HCT116 (cell line): ENCODE results near the gene RORB. TPM values are rescaled to one million over a fixed set of nuclear protein-coding genes. Genes with fewer than 3 reads are reported as not detected.

Source experiments
- ATAC-seq: fragments of 200-7000 bp; cut with Tn5 transposase; 2 replicates; pipeline ENCODE4 v1.9.1; 2020; ENCODE audit warnings: mild to moderate bottlenecking, moderate library complexity
- BruUV-seq: library from RNA; stranded (reverse); fragments of 400-500 nt; replicated peaks from 2 replicates; lab custom pipeline; 2021; lab: Mats Ljungman, UMichigan
- CTCF ChIA-PET: fragments of 300-600 bp; sonication (Branson Sonifier 250); formaldehyde crosslinking; loops from one replicate; lab custom pipeline; 2021; ENCODE audit warnings: antibody characterized with exemption; lab: Charles Lee
- POLR2A ChIA-PET: fragments of 300-600, 350-600 bp; sonication (Branson Sonifier 250); formaldehyde crosslinking; loops from one replicate; lab custom pipeline; 2021; ENCODE audit warnings: antibody characterized with exemption; lab: Charles Lee
- RAD21 ChIA-PET, 2 experiments: fragments of 300-600 bp; sonication (Branson Sonifier 250); formaldehyde crosslinking; loops; one replicate each; lab custom pipeline; 2023; ENCODE audit warnings: low total read pairs in 2 of 2; ENCODE audit not compliant: uncharacterized antibody in 2 of 2, unreplicated experiment in 2 of 2, low non-redundant PET in 1 of 2; lab: Charles Lee
- DNase-seq: peaks from one replicate; pipeline ENCODE4 v3.0.0-alpha.2; 2010; ENCODE audit warnings: low read depth, low spot score
- H2AFZ ChIP-seq: fragments of 200-600 bp; shearing (Covaris generic), sonication (generic); 2 replicates; pipeline ENCODE4 v1.6.1; 2017; ENCODE audit warnings: low read depth, mixed run types, mixed read lengths, antibody characterized with exemption, low read length; ENCODE audit not compliant: poor library complexity, severe bottlenecking
- H3K27ac ChIP-seq: 2 replicates; pipeline ENCODE4 v1.5.1; 2012; ENCODE audit warnings: low read depth, low read length
- H3K27me3 ChIP-seq: fragments of 200-600 bp; sonication (generic); 2 replicates; pipeline ENCODE4 v1.6.1; 2016; ENCODE audit warnings: mixed run types, low read length, mixed read lengths; ENCODE audit not compliant: insufficient read depth
- H3K36me3 ChIP-seq, 2 experiments: fragments of 200-500 bp in 1 of 2; fragments of 200-600 bp in 1 of 2; sonication (Bioruptor generic) in 1 of 2; sonication (generic) in 1 of 2; 2 replicates each; pipeline versions ENCODE4 v1.5.1 to v1.6.1; 2014 to 2016; ENCODE audit warnings: low read length in 2 of 2, inconsistent platforms in 1 of 2, mixed read lengths in 1 of 2, mixed run types in 1 of 2; ENCODE audit not compliant: insufficient read depth in 2 of 2, control insufficient read depth in 1 of 2
- H3K4me1 ChIP-seq, 2 experiments: fragments of 200-600 bp in 1 of 2; sonication (generic) in 1 of 2; 2 replicates each; pipeline versions ENCODE4 v1.5.1 to v1.6.1; 2012 to 2017; ENCODE audit warnings: low read length in 2 of 2, inconsistent platforms in 1 of 2, mild to moderate bottlenecking in 1 of 2, mixed read lengths in 1 of 2, mixed run types in 1 of 2, moderate library complexity in 1 of 2; ENCODE audit not compliant: insufficient read depth in 2 of 2, control insufficient read depth in 1 of 2
- H3K4me2 ChIP-seq: fragments of 200-600 bp; sonication (generic); 2 replicates; pipeline ENCODE4 v1.6.1; 2017; ENCODE audit warnings: mixed run types, low read length, mixed read lengths
- H3K4me3 ChIP-seq, 2 experiments: fragments of 200-600 bp in 1 of 2; sonication (generic) in 1 of 2; replicated peaks in 1 of 2; 2 replicates each; pipeline ENCODE4 v1.5.1; 2011 to 2016; ENCODE audit warnings: low read length in 2 of 2, control low read depth in 1 of 2, low read depth in 1 of 2, mild to moderate bottlenecking in 1 of 2, mixed read lengths in 1 of 2, mixed run types in 1 of 2
- H3K79me2 ChIP-seq: fragments of 200-600 bp; sonication (generic); 2 replicates; pipeline ENCODE4 v1.6.1; 2017; ENCODE audit warnings: mild to moderate bottlenecking, mixed run types, low read length, moderate library complexity, mixed read lengths; ENCODE audit not compliant: insufficient read depth
- H3K9ac ChIP-seq: fragments of 200-600 bp; sonication (generic); 2 replicates; pipeline ENCODE4 v1.6.1; 2016; ENCODE audit warnings: low read length, mixed read lengths
- H3K9me2 ChIP-seq: fragments of 200-600 bp; sonication (generic), shearing (Covaris generic); 2 replicates; pipeline ENCODE4 v1.6.1; 2017; ENCODE audit warnings: mixed run types, mild to moderate bottlenecking, moderate library complexity; ENCODE audit not compliant: insufficient read depth
- H3K9me3 ChIP-seq, 2 experiments: fragments of 200-500 bp in 1 of 2; fragments of 200-600 bp in 1 of 2; sonication (Bioruptor generic) in 1 of 2; sonication (generic) in 1 of 2; 2 replicates each; pipeline ENCODE4 v1.6.1; 2014 to 2017; ENCODE audit warnings: low read length in 2 of 2, mixed read lengths in 2 of 2, inconsistent platforms in 1 of 2, low read depth in 1 of 2, mild to moderate bottlenecking in 1 of 2, mixed run types in 1 of 2, moderate library complexity in 1 of 2; ENCODE audit not compliant: control insufficient read depth in 1 of 2, insufficient read depth in 1 of 2
- H4K20me1 ChIP-seq: fragments of 200-600 bp; sonication (generic), shearing (Covaris generic); 2 replicates; pipeline ENCODE4 v1.6.1; 2017; ENCODE audit warnings: mixed run types, mild to moderate bottlenecking, moderate library complexity; ENCODE audit not compliant: insufficient read depth
- EZH2 ChIP-seq: fragments of 200-600 bp; sonication (generic); IDR thresholded peaks from 2 replicates; pipeline ENCODE4 v1.6.1; 2017; ENCODE audit warnings: antibody characterized with exemption, mixed run types
- EZH2phosphoT487 ChIP-seq: fragments of 200-600 bp; IDR thresholded peaks from 2 replicates; pipeline ENCODE4 v1.6.1; 2018; ENCODE audit warnings: antibody characterized with exemption, borderline replicate concordance
- RAD21 ChIP-seq: IDR thresholded peaks from 2 replicates; pipeline ENCODE4 v1.6.1; 2012; ENCODE audit warnings: low read depth, mild to moderate bottlenecking
- intact Hi-C: fragments of 100-400 bp; cut with micrococcal nuclease; formaldehyde crosslinking; loops from 2 replicates; pipeline ENCODE4 v1.10.0; 2022
- total RNA-seq: library from RNA; stranded (reverse); gene quantifications from one replicate; pipeline ENCODE4 v1.2.1, GENCODE V29; 2021; ENCODE audit not compliant: unreplicated experiment
- TF ChIP-seq, protein P1 (sequence below): IDR thresholded peaks from 2 replicates; pipeline ENCODE4 v1.6.1; 2011; ENCODE audit warnings: mild to moderate bottlenecking, low read length, moderate library complexity; ENCODE audit not compliant: insufficient replicate concordance; ENCODE audit errors: extremely low read depth
- TF ChIP-seq, protein P2 (sequence below): IDR thresholded peaks from 2 replicates; pipeline ENCODE4 v1.6.1; 2012

The RORB gene
- total RNA-seq, 1 experiment from 2014 or later: 0.02 TPM

DNA sequence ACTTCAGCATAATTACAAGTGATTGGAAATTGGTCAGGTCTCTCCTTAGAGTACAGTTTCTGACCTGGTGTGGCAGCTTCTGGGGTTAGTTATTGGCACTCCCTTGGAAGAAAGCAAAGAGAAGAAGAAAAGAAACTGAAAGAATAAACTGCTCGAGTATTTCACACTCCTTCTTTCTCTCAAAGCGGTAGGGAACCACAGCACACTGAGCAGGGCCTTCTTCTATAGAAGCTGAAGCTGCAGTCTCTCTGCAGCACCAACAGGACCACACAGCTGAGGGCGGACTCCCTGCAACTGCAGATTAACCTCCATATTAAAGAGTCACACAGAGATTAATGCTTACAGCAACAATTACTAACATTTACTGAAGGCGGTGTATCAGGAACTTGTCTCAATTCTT is 238.6 kb downstream of the RORB start (continued):
- TF ChIP-seq, protein P1, sequence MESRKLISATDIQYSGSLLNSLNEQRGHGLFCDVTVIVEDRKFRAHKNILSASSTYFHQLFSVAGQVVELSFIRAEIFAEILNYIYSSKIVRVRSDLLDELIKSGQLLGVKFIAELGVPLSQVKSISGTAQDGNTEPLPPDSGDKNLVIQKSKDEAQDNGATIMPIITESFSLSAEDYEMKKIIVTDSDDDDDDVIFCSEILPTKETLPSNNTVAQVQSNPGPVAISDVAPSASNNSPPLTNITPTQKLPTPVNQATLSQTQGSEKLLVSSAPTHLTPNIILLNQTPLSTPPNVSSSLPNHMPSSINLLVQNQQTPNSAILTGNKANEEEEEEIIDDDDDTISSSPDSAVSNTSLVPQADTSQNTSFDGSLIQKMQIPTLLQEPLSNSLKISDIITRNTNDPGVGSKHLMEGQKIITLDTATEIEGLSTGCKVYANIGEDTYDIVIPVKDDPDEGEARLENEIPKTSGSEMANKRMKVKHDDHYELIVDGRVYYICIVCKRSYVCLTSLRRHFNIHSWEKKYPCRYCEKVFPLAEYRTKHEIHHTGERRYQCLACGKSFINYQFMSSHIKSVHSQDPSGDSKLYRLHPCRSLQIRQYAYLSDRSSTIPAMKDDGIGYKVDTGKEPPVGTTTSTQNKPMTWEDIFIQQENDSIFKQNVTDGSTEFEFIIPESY: no peak

DNA sequence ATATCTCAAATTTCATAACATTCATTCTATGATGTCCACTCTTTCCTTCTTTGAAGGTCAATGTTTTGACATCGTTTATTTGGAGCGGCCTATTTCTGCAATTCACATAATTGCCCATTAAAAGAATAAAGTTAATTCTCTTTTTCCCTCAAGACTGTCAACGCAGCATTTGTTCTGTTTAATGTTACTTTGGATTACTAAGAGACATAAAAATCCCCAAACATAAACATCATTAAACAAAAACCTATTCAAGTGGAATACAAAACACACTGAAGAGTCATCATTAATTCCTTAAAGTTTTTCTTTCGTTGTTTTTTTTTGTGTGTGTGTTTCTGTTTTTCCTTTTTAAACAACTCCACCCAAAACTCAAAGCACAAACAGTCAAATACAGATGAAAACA is 239.5 kb downstream of the RORB start:
- Histone ChIP-seq H3K9me2 (no peaks in the 10 kb centered on the region), H3K27ac (no peak overlapping the region), H3K4me3 (no peak overlapping the region), H3K79me2 (no peaks in the 10 kb centered on the region), H3K9ac (no peak overlapping the region), H3K9me3 (no peaks in the 10 kb centered on the region), H2AFZ (no peak overlapping the region), H3K4me2 (no peak overlapping the region), H3K36me3 (no peaks in the 10 kb centered on the region), H4K20me1 (no peaks in the 10 kb centered on the region), H3K27me3 (no peaks in the 10 kb centered on the region), H3K4me1 (no peaks in the 10 kb centered on the region)
- DNase-seq: no peak
- ChIA-PET RAD21 (no interaction called here), CTCF (no interaction called here), POLR2A (no interaction called here)
- TF ChIP-seq, protein P2, sequence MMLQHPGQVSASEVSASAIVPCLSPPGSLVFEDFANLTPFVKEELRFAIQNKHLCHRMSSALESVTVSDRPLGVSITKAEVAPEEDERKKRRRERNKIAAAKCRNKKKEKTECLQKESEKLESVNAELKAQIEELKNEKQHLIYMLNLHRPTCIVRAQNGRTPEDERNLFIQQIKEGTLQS: no peak
- TF ChIP-seq EZH2phosphoT487 (no peak), RAD21 (no peak), EZH2 (no peak)
- ATAC-seq: no peak
- no TSS peak for BruUV-seq
- intact Hi-C loops: no loop called here
